Neutrophil (primary cell): ENCODE data around the gene MRPL24.

ENCODE experiments used
- H3K27ac ChIP-seq: fragments of 200-600 bp; sonication (generic); 2 replicates; pipeline ENCODE4 v1.5.1; 2016; ENCODE audit warnings: mild to moderate bottlenecking, moderate library complexity
- H3K27me3 ChIP-seq: fragments of 200-600 bp; sonication (generic); 2 replicates; pipeline ENCODE4 v1.6.0; 2016; ENCODE audit warnings: mild to moderate bottlenecking
- H3K36me3 ChIP-seq: fragments of 200-600 bp; sonication (generic); 2 replicates; pipeline ENCODE4 v1.5.1; 2017
- H3K4me1 ChIP-seq, 2 experiments: fragments of 200-600 bp in 1 of 2; sonication (generic) in 1 of 2; 1 replicate in 1 of 2; 2 replicates in 1 of 2; pipeline versions ENCODE4 v1.5.1 to v1.6.1; 2013 to 2016; ENCODE audit warnings: low read depth in 1 of 2, low read length in 1 of 2, mild to moderate bottlenecking in 1 of 2, moderate library complexity in 1 of 2; ENCODE audit not compliant: control insufficient read depth in 1 of 2, insufficient read depth in 1 of 2
- H3K4me3 ChIP-seq, 2 experiments: fragments of 200-600 bp in 1 of 2; sonication (generic) in 1 of 2; 1 replicate in 1 of 2; 2 replicates in 1 of 2; pipeline ENCODE4 v1.5.1; 2013 to 2016; ENCODE audit warnings: low read depth in 1 of 2, low read length in 1 of 2, mild to moderate bottlenecking in 1 of 2, moderate library complexity in 1 of 2
- H3K9me3 ChIP-seq: fragments of 200-600 bp; sonication (generic); 2 replicates; pipeline ENCODE4 v1.5.1; 2016
- TF ChIP-seq, protein P1 (sequence below): fragments of 200-600 bp; sonication (generic); IDR thresholded peaks from 2 replicates; pipeline ENCODE4 v1.5.1; 2016; ENCODE audit warnings: antibody characterized with exemption

MRPL24 gene

DNA sequence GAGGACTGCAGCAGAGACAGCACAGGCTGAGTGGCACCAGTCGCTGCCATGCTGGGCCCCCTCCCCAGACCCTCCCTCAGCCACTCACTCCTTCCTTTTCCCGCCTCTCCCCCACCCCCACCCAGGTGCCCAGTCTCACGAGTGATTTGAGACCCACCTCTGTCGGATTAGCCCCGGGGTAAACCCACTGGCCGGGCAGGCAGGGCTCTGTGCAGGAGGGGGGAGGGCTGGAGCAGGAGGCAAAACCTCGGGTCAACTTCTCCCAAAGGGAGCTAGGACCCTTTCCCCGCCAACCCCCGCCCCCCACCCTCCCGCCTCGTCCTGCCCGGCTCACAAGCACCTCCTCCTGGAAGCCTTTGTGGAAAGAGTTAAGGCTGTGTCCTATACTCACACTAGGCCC lies 3.5 kb upstream of the MRPL24 start:
- Histone ChIP-seq H3K27me3 (no peaks in the 10 kb centered on the region), H3K4me3 (no peak overlapping the region), H3K4me1 (peaks cover 67 to 72% of the 10 kb centered on the region in 2 experiments), H3K9me3 (no peaks in the 10 kb centered on the region), H3K27ac (peak overlapping the region; percentile 90), H3K36me3 (peaks cover 20% of the 10 kb centered on the region)
- TF ChIP-seq, protein P1, sequence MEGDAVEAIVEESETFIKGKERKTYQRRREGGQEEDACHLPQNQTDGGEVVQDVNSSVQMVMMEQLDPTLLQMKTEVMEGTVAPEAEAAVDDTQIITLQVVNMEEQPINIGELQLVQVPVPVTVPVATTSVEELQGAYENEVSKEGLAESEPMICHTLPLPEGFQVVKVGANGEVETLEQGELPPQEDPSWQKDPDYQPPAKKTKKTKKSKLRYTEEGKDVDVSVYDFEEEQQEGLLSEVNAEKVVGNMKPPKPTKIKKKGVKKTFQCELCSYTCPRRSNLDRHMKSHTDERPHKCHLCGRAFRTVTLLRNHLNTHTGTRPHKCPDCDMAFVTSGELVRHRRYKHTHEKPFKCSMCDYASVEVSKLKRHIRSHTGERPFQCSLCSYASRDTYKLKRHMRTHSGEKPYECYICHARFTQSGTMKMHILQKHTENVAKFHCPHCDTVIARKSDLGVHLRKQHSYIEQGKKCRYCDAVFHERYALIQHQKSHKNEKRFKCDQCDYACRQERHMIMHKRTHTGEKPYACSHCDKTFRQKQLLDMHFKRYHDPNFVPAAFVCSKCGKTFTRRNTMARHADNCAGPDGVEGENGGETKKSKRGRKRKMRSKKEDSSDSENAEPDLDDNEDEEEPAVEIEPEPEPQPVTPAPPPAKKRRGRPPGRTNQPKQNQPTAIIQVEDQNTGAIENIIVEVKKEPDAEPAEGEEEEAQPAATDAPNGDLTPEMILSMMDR, result no peak

GRCh38 chr1:156743367-156744302 lies 2.7 kb upstream of the MRPL24 start:
- Histone ChIP-seq H3K9me3 (no peaks in the 10 kb centered on the region), H3K27ac (peak overlapping the region; percentile 90), H3K27me3 (no peaks in the 10 kb centered on the region), H3K4me1 (peaks cover 60 to 65% of the 10 kb centered on the region in 2 experiments), H3K36me3 (peaks cover 20% of the 10 kb centered on the region), H3K4me3 (no peak overlapping the region)
- TF ChIP-seq, protein P1, result no peak

GRCh38 chr1:156742801-156743200 lies 1.9 kb upstream of the MRPL24 start:
- H3K36me3 ChIP-seq, result peaks cover 23% of the 10 kb centered on the region
- peak overlapping the region; percentile 90 for H3K27ac ChIP-seq
- H3K4me3 ChIP-seq, result no peak overlapping the region

GRCh38 chr1:156742017-156742416 lies 1.1 kb upstream of the MRPL24 start:
- H3K27ac ChIP-seq, result peak overlapping the region; percentile 90
- H3K27me3 ChIP-seq, result no peaks in the 10 kb centered on the region
- TF ChIP-seq, protein P1, result no peak
- peaks cover 30% of the 10 kb centered on the region for H3K36me3 ChIP-seq
- H3K4me3 ChIP-seq, result no peak overlapping the region
- H3K4me1 ChIP-seq, result peaks cover 44 to 49% of the 10 kb centered on the region in 2 experiments
- H3K9me3 ChIP-seq, result no peaks in the 10 kb centered on the region

More at GRCh38 chr1:156742801-156743200, 1.9 kb upstream of the MRPL24 start:
- Histone ChIP-seq H3K27me3 (no peaks in the 10 kb centered on the region), H3K9me3 (no peaks in the 10 kb centered on the region), H3K4me1 (peaks cover 52 to 57% of the 10 kb centered on the region in 2 experiments)
- TF ChIP-seq, protein P1, result no peak

DNA sequence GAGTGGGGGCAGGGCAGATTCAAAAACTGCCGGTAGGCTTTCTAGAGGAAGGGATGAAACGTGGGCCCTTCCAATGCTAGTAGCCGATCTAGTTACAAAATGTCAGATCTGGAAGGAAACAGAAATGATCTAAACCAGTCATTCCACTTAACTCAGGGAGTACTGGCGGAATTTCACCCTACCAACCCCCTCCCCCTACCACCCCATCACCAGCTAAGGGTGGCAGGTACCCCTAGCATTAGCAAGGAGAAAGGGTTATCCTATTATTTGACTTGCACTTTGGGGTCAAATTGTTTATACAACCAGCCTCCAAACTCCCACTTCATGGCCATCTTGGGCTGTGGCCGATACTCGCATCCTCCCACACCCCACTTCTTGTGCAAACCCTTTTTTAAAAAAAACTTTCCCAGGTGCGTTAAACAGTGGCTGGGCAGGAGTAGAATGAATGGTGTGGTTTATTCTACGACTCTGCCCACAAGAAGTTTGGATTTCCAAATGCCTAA lies 644 bp upstream of the MRPL24 start:
- Histone ChIP-seq H3K27me3 (no peaks in the 10 kb centered on the region), H3K9me3 (no peaks in the 10 kb centered on the region), H3K36me3 (peaks cover 34% of the 10 kb centered on the region), H3K4me3 (peak overlapping the region; percentile 77 to 82), H3K27ac (peak overlapping the region; percentile 90), H3K4me1 (peaks cover 39 to 45% of the 10 kb centered on the region in 2 experiments)
- TF ChIP-seq, protein P1, result no peak
